ENCODE results near the gene ZAR1L. TPM values are rescaled to one million over a fixed set of nuclear protein-coding genes. Genes with fewer than 3 reads are reported as not detected.
"Not testable (repeated sequence)": the region's sequence is repeated elsewhere in the genome, so short reads cannot be mapped to it uniquely, and the experiment has no call there.

The ZAR1L gene
- not detected in 2 replicates for total RNA-seq (ENCODE audit: low replicate concordance)
- long read RNA-seq, result 0 reads

- H3K4me1 Mint-ChIP-seq (ENCODE audit: unreplicated experiment), result peaks cover 13% of the 10 kb centered on the region
- peak within 1 kb of the TSS; percentile 100 for H3K27ac Mint-ChIP-seq
- H3K4me3 Mint-ChIP-seq, result peak within 1 kb of the TSS; percentile 97
- TF ChIP-seq, protein P1, sequence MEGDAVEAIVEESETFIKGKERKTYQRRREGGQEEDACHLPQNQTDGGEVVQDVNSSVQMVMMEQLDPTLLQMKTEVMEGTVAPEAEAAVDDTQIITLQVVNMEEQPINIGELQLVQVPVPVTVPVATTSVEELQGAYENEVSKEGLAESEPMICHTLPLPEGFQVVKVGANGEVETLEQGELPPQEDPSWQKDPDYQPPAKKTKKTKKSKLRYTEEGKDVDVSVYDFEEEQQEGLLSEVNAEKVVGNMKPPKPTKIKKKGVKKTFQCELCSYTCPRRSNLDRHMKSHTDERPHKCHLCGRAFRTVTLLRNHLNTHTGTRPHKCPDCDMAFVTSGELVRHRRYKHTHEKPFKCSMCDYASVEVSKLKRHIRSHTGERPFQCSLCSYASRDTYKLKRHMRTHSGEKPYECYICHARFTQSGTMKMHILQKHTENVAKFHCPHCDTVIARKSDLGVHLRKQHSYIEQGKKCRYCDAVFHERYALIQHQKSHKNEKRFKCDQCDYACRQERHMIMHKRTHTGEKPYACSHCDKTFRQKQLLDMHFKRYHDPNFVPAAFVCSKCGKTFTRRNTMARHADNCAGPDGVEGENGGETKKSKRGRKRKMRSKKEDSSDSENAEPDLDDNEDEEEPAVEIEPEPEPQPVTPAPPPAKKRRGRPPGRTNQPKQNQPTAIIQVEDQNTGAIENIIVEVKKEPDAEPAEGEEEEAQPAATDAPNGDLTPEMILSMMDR (conservative IDR thresholded peaks at IDR 0.05), result no peak
- no peaks in the 10 kb centered on the region for H3K27me3 Mint-ChIP-seq
- peak; percentile 88 for DNase-seq (ENCODE audit: extremely low spot score, unreplicated experiment)
- peaks cover 2% of the 10 kb centered on the region for H3K36me3 Mint-ChIP-seq
- no peaks in the 10 kb centered on the region for H3K9me3 Mint-ChIP-seq
These were observed at the start of gene ZAR1L, which contains the start of gene BRCA2 for GRCh38 chr13:32315238-32316027. Gene ZAR1L (minus strand): TSS chr13:32315363. CDS start chr13:32311925, 3,438 bp downstream. Gene BRCA2 (plus strand): TSS chr13:32315508. CDS start chr13:32316461, 953 bp downstream.

GRCh38 chr13:32362574-32362973, 47.4 kb upstream of the ZAR1L start:
- no peaks in the 10 kb centered on the region for H3K4me1 Mint-ChIP-seq (ENCODE audit: unreplicated experiment)
- TF ChIP-seq, protein P1 (conservative IDR thresholded peaks at IDR 0.05), result no peak
- H3K9me3 Mint-ChIP-seq, result no peaks in the 10 kb centered on the region
- H3K27me3 Mint-ChIP-seq, result no peaks in the 10 kb centered on the region
- DNase-seq (ENCODE audit: extremely low spot score, unreplicated experiment), result no peak
- H3K4me3 Mint-ChIP-seq, result no peak overlapping the region
- H3K27ac Mint-ChIP-seq, result no peak overlapping the region
- peaks cover 9% of the 10 kb centered on the region for H3K36me3 Mint-ChIP-seq

GRCh38 chr13:32355935-32356334, 40.8 kb upstream of the ZAR1L start:
- not testable (repeated sequence) for H3K4me1 Mint-ChIP-seq (ENCODE audit: unreplicated experiment); DNase-seq (ENCODE audit: extremely low spot score, unreplicated experiment); H3K27ac Mint-ChIP-seq; H3K9me3 Mint-ChIP-seq; H3K4me3 Mint-ChIP-seq; H3K27me3 Mint-ChIP-seq
- peaks cover 10% of the 10 kb centered on the region for H3K36me3 Mint-ChIP-seq

GRCh38 chr13:32354040-32354439, 38.9 kb upstream of the ZAR1L start:
- H3K9me3 Mint-ChIP-seq, result no peaks in the 10 kb centered on the region

DNA sequence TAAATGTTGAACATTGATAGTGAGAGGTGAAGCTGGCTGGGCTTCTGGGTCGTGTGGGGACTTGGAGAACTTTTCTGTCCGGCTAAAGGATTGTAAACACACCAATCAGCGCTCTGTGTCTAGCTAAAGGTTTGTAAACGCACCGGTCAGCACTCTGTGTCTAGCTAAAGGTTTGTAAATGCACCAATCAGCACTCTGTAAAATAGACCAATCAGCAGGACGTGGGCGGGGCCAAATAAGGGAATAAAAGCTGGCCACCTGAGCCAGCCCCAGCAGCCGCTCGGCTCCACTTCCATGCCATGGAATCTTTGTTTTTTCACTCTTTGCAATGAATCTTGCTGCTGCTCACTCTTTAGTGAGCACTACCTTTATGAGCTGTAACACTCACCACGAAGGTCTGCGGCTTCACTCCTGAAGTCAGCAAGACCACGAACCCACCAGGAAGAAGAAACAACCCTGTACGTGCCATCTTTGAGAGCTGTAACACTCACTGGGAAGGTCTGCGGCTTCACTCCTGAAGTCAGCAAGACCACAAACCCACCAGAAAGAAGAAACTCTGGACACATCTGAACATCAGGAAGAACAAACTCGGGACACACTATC, 35.8 kb upstream of the ZAR1L start:
- H3K4me1 Mint-ChIP-seq (ENCODE audit: unreplicated experiment); H3K27me3 Mint-ChIP-seq; DNase-seq (ENCODE audit: extremely low spot score, unreplicated experiment); H3K27ac Mint-ChIP-seq; H3K4me3 Mint-ChIP-seq; H3K9me3 Mint-ChIP-seq: not testable (repeated sequence)
- peaks cover 24% of the 10 kb centered on the region for H3K36me3 Mint-ChIP-seq

More at GRCh38 chr13:32354040-32354439, 38.9 kb upstream of the ZAR1L start:
- DNase-seq (ENCODE audit: extremely low spot score, unreplicated experiment), result no peak
- Mint-ChIP-seq H3K4me1 (ENCODE audit: unreplicated experiment) (no peaks in the 10 kb centered on the region), H3K27ac (no peak overlapping the region), H3K27me3 (no peaks in the 10 kb centered on the region), H3K4me3 (no peak overlapping the region), H3K36me3 (peaks cover 13% of the 10 kb centered on the region)
- TF ChIP-seq, protein P1 (conservative IDR thresholded peaks at IDR 0.05), result no peak

GRCh38 chr13:32347651-32348050, 32.5 kb upstream of the ZAR1L start:
- H3K27me3 Mint-ChIP-seq, result no peaks in the 10 kb centered on the region
- H3K27ac Mint-ChIP-seq, result no peak overlapping the region
- H3K4me1 Mint-ChIP-seq (ENCODE audit: unreplicated experiment), result no peaks in the 10 kb centered on the region
- H3K9me3 Mint-ChIP-seq, result no peaks in the 10 kb centered on the region
- no peak for DNase-seq (ENCODE audit: extremely low spot score, unreplicated experiment)
- TF ChIP-seq, protein P1 (conservative IDR thresholded peaks at IDR 0.05), result no peak
- peaks cover 24% of the 10 kb centered on the region for H3K36me3 Mint-ChIP-seq
- no peak overlapping the region for H3K4me3 Mint-ChIP-seq

Measured in type B pancreatic cell (in vitro differentiated cells).